ENCODE measurements around the gene OTOP2.

- TF ChIP-seq POLR2A (IDR thresholded peaks at IDR 0.05) (no peak), CTCF (IDR thresholded peaks at IDR 0.05) (no peak)
Measured at GRCh38 chr17:74881073-74881472, 43.0 kb upstream of the OTOP2 start.
